Effector memory CD4-positive, alpha-beta T cell (primary cell): ENCODE results near the gene HSPA12A.

Experiments used
- DNase-seq, 3 donors: peaks; one replicate each; pipeline ENCODE4 v3.0.0-alpha.2; 2020
- H3K27ac ChIP-seq: 2 replicates; pipeline ENCODE4 v1.7.0; 2013; ENCODE audit warnings: mild to moderate bottlenecking, low read length, moderate library complexity; ENCODE audit not compliant: insufficient read depth, poor library complexity, severe bottlenecking
- H3K27me3 ChIP-seq: replicated peaks from 2 replicates; pipeline ENCODE4 v1.7.0; 2013; ENCODE audit warnings: mild to moderate bottlenecking, low read length; ENCODE audit not compliant: insufficient read depth, control insufficient read depth, poor library complexity, severe bottlenecking
- H3K36me3 ChIP-seq: 2 replicates; pipeline ENCODE4 v1.7.0; 2013; ENCODE audit warnings: mild to moderate bottlenecking, low read length, moderate library complexity; ENCODE audit not compliant: control insufficient read depth, insufficient read depth
- H3K4me1 ChIP-seq: 2 replicates; pipeline ENCODE4 v1.7.0; 2013; ENCODE audit warnings: low read length, mild to moderate bottlenecking; ENCODE audit not compliant: control insufficient read depth, insufficient read depth, poor library complexity, severe bottlenecking
- H3K4me3 ChIP-seq: 2 replicates; pipeline ENCODE4 v1.7.0; 2013; ENCODE audit warnings: low read length, low read depth, mild to moderate bottlenecking; ENCODE audit not compliant: insufficient read depth, poor library complexity, severe bottlenecking
- H3K9me3 ChIP-seq: 2 replicates; pipeline ENCODE4 v1.7.0; 2013; ENCODE audit warnings: mild to moderate bottlenecking, low read length, moderate library complexity; ENCODE audit not compliant: control insufficient read depth

HSPA12A gene

DNA sequence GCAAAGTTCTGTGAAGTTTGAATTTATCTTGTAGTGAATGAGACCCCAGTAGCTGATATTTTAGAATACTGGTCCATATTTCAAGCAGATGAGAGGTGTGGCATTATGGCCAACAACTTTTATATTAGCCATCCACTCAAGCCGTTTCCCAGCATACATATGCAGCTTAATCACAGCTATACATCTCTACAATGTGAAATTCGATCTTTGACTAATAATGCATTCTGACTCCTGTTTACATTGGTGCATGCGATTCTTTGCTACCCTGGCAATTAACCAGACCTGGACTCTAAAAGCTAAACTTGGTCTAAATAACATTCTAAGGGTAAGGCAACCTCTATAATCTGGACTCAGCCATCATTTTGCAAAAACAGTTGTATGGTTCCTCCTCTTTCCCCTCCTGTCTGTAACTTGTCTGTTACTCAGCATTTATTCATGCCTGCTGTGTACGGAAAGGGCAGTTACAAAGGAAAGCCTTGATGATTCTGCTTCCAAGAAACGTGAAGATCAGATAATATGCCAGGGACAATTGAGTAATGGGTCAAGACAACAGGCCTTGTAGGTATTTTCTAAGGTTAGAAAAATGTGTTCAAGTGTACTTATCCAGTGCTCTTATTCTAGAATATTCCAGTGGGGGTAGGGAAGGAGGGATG, 71.0 kb downstream of the HSPA12A start:
- no peak overlapping the region for H3K4me3 ChIP-seq
- no peaks in the 10 kb centered on the region for H3K4me1 ChIP-seq
- no peaks in the 10 kb centered on the region for H3K36me3 ChIP-seq
- H3K9me3 ChIP-seq: no peaks in the 10 kb centered on the region
- H3K27me3 ChIP-seq: peaks cover 2% of the 10 kb centered on the region
- no peak for DNase-seq
- no peak overlapping the region for H3K27ac ChIP-seq

DNA sequence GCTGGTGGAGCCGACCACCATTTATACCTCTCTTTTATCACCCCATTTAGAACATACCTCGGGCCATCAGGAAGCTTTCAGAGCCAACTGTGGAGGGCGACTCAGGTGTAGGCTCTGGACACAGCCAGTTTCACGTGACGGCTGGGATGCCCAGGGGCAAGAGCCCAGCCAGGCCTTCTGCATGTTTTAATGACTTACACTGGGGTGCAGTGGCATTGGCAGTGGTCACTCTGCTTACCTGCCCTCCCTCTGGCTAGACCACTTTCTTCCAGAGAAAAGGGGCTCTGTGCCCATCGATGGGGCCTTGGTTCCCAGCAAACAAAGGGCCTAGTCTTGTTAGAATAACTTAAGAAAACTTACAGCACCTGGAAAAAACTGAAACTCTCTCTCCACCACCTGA, 71.7 kb downstream of the HSPA12A start:
- H3K9me3 ChIP-seq: no peaks in the 10 kb centered on the region
- no peaks in the 10 kb centered on the region for H3K36me3 ChIP-seq
- DNase-seq: no peak
- H3K4me3 ChIP-seq: no peak overlapping the region
- H3K4me1 ChIP-seq: no peaks in the 10 kb centered on the region
- H3K27ac ChIP-seq: no peak overlapping the region
- peaks cover 2% of the 10 kb centered on the region for H3K27me3 ChIP-seq

DNA sequence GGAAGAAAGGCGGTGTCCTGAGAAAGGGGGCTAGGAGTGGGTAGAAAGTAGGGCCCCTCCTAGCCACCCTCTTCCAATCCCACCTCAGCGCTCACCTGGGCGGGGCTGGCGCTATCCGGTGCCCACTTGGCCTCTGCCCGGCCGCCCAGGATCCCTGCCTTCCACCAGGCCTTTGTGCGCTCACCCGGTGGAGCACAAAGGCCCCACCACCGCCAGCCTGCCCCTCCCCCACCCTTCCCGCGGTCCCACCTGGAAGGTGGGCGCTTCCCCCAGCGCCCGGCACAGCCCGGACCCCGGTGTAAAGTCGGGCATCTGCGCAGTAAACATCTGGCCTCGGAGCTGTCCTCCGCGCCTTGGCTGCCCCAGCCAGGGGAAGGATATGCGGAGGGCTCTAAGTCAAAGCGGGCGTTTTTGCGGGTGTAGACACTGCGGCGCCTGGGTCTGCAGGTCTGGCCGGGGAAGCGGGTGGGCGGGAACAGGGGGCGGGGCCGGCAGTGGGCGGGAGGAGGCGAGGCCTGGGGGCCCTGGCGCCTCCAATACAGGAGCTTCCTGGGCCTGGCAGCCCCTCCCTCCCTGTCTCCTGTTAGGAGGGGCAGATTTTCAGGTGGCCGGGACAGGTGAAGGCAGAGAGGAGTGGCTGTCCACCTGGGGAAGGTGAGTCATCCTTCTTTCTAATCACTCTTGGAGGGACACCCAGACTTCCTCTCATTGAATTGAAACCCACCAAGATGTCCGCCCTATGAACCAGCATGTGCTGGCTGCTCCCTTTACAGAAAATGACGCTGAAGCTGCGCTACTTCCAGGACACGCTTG, 72.3 kb downstream of the HSPA12A start:
- no peaks in the 10 kb centered on the region for H3K9me3 ChIP-seq
- no peak for DNase-seq
- peaks cover 2% of the 10 kb centered on the region for H3K27me3 ChIP-seq
- no peak overlapping the region for H3K27ac ChIP-seq
- H3K4me3 ChIP-seq: no peak overlapping the region
- H3K36me3 ChIP-seq: no peaks in the 10 kb centered on the region
- no peaks in the 10 kb centered on the region for H3K4me1 ChIP-seq

DNA sequence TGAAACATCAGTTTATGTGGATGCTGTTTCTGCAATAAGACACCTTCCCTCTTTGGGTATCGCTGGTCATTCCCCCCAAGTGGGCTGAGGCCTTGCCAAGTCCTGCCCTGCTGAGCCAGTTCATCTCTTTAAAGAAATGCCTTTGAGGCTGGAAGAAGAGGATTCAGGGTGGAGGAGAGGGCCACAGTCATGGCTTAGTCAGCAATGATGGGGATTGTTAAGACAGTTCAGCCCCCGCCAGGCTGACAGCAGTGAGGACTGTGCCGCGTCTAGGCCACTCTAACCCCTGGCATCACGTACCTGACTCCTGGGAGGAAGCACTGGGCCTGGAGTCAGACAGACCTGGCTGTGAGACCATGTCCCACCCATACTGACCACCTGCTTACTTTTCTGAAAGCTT, 73.3 kb downstream of the HSPA12A start:
- Histone ChIP-seq H3K27ac (no peak overlapping the region), H3K27me3 (peaks cover 2% of the 10 kb centered on the region), H3K4me1 (no peaks in the 10 kb centered on the region), H3K36me3 (no peaks in the 10 kb centered on the region), H3K4me3 (no peak overlapping the region), H3K9me3 (no peaks in the 10 kb centered on the region)
- no peak for DNase-seq

DNA sequence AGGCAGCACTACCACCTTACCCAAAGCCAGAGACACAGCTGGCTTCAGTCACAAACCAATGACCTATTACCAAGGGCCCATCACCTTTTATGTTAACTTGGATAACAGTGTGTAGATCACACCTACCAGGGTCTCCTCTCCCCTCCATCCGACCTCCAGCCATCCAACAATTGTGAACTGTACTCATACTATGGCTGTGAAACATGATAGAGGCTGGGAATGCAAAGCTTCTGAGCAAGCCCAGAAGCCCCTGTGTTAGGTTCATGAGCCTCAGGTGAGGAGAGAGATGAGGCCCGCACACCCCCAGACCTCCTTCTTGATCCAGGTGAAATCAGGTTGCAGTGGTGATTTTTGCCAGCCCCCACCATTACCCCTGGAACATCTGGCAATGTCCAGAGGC, 73.9 kb downstream of the HSPA12A start:
- DNase-seq: no peak
- no peak overlapping the region for H3K4me3 ChIP-seq
- no peaks in the 10 kb centered on the region for H3K4me1 ChIP-seq
- no peaks in the 10 kb centered on the region for H3K36me3 ChIP-seq
- no peaks in the 10 kb centered on the region for H3K9me3 ChIP-seq
- H3K27ac ChIP-seq: no peak overlapping the region
- peaks cover 2% of the 10 kb centered on the region for H3K27me3 ChIP-seq

- Histone ChIP-seq H3K4me1 (no peaks in the 10 kb centered on the region), H3K27me3 (peaks cover 2% of the 10 kb centered on the region), H3K9me3 (no peaks in the 10 kb centered on the region)
Measured at GRCh38 chr10:116668018-116668417, 74.3 kb downstream of the HSPA12A start.

DNA sequence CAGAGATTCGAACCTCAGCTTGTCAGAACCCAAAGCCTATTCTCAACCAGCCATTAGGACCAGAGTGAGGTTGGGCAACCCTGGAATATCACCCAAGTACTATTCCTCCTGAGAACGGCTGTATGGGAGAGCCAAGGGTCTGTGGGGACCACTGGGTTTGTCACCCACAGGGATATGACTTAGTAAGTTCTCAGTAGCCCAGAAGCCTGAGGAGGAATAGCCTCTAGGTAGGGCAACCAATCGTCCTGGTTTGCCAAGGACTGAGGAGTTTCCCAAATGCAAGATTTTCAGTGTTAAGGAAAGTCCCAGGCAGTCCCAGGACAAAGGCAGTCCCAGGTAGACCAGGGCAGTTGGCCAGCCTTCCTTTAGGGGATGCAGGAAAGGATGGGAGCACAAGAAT, 74.9 kb downstream of the HSPA12A start:
- Histone ChIP-seq H3K4me1 (no peaks in the 10 kb centered on the region), H3K27ac (no peak overlapping the region), H3K36me3 (no peaks in the 10 kb centered on the region), H3K4me3 (no peak overlapping the region), H3K27me3 (peaks cover 2% of the 10 kb centered on the region), H3K9me3 (no peaks in the 10 kb centered on the region)
- no peak for DNase-seq

More at GRCh38 chr10:116668018-116668417, 74.3 kb downstream of the HSPA12A start:
- H3K36me3 ChIP-seq: no peaks in the 10 kb centered on the region
- no peak overlapping the region for H3K27ac ChIP-seq
- H3K4me3 ChIP-seq: no peak overlapping the region
- no peak for DNase-seq

DNA sequence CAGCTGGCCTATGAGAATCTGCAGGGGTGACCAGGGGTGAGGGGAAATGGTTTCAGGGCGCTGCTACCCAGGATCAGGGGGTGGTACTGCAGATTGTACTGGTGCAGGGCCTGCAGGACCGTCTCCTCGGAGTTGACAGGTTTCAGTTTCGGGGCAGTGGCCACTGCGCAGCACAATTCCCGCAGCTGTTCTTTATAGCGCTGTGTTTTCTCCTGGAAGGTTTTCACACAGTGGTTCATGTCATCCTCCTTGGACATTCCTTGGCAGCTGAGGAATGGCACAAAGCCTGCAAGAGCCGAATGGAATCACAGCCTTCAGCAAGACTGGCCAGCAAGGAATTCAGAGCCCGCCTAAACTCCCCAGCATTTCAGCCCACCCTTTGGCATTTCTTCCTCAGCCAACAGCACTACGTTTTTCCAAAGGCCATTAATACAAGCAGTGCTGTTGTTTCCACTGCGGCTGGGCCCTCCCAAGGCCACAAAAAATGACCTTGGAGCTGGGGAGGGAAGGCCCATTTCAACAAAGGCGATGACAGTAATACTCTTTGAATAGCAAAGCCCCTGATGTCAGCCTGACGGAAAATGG, 76.7 kb downstream of the HSPA12A start:
- Histone ChIP-seq H3K36me3 (no peaks in the 10 kb centered on the region), H3K4me1 (no peaks in the 10 kb centered on the region), H3K9me3 (no peaks in the 10 kb centered on the region), H3K27me3 (peaks cover 2% of the 10 kb centered on the region), H3K27ac (no peak overlapping the region), H3K4me3 (no peak overlapping the region)
- DNase-seq: no peak

- no peak for DNase-seq
- H3K27me3 ChIP-seq: no peaks in the 10 kb centered on the region
- no peaks in the 10 kb centered on the region for H3K36me3 ChIP-seq
- no peak overlapping the region for H3K27ac ChIP-seq
- H3K4me1 ChIP-seq: no peaks in the 10 kb centered on the region
- no peak overlapping the region for H3K4me3 ChIP-seq
- no peaks in the 10 kb centered on the region for H3K9me3 ChIP-seq
Measured at GRCh38 chr10:116664631-116665030, 77.7 kb downstream of the HSPA12A start.

- Histone ChIP-seq H3K9me3 (no peaks in the 10 kb centered on the region), H3K27ac (no peak overlapping the region), H3K4me3 (no peak overlapping the region), H3K4me1 (no peaks in the 10 kb centered on the region), H3K27me3 (no peaks in the 10 kb centered on the region), H3K36me3 (no peaks in the 10 kb centered on the region)
- DNase-seq: no peak
Measured at GRCh38 chr10:116663342-116663741, 79.0 kb downstream of the HSPA12A start.
